A549 (cell line): ENCODE results near the gene SPG21. TPM values are rescaled to one million over a fixed set of nuclear protein-coding genes. Genes with fewer than 3 reads are reported as not detected.

Experiments
- ATAC-seq, 2 experiments: fragments of 200-7000 bp in 1 of 2; fragments of >200 bp in 1 of 2; cut with Nextera tagmentation in 1 of 2; cut with Tn5 transposase in 1 of 2; 3 replicates each; pipeline versions ENCODE4 v1.8.0 to v1.9.1; 2018 to 2020; ENCODE audit warnings: mild to moderate bottlenecking in 1 of 2, moderate library complexity in 1 of 2
- CTCF ChIA-PET: fragments of 300-600 bp; sonication (Branson Sonifier 250); formaldehyde crosslinking; extraction: SDS; loops from one replicate; lab custom pipeline; 2021; ENCODE audit warnings: antibody characterized with exemption, inconsistent platforms; lab: Yijun Ruan, JAX
- POLR2A ChIA-PET: fragments of 350-600 bp; formaldehyde crosslinking; extraction: SDS; loops from one replicate; lab custom pipeline; 2021; ENCODE audit warnings: antibody characterized with exemption, inconsistent platforms; lab: Yijun Ruan, JAX
- DNase-seq, 2 experiments: peaks; one replicate each; pipeline versions ENCODE4 v3.0.0 to v3.0.0-alpha.2; 2011 to 2016; ENCODE audit warnings: low read depth in 1 of 2, low spot score in 1 of 2
- FAIRE-seq: peaks from 2 replicates; lab custom pipeline; 2011; peaks lifted over from hg19 to GRCh38; lab: Jason Lieb, UNC
- H3K27ac ChIP-seq, 2 experiments: fragments of >200 bp; sonication (Bioruptor Twin); formaldehyde crosslinking; 3 replicates each; pipeline ENCODE4 v1.5.1; 2016 to 2017
- H3K4me1 ChIP-seq: fragments of >200 bp; sonication (Bioruptor Twin); formaldehyde crosslinking; 3 replicates; pipeline ENCODE4 v1.6.1; 2016
- H3K4me2 ChIP-seq: fragments of >200 bp; sonication (Bioruptor Twin); formaldehyde crosslinking; 3 replicates; pipeline ENCODE4 v1.6.1; 2016
- H3K4me3 ChIP-seq: fragments of >200 bp; sonication (Bioruptor Twin); formaldehyde crosslinking; 3 replicates; pipeline ENCODE4 v1.5.1; 2016
- H3K9me3 ChIP-seq: fragments of >200 bp; sonication (Bioruptor Twin); formaldehyde crosslinking; 3 replicates; pipeline ENCODE4 v1.6.1; 2016
- BCL3 ChIP-seq: fragments of >200 bp; sonication (Bioruptor Twin); formaldehyde crosslinking; IDR thresholded peaks from 3 replicates; pipeline ENCODE4 v1.6.1; 2016
- BHLHE40 ChIP-seq: IDR thresholded peaks from 2 replicates; pipeline ENCODE4 v1.6.1; 2012; ENCODE audit warnings: low read depth, low read length, inconsistent platforms
- CBX2 ChIP-seq: fragments of 200-600 bp; sonication (generic); IDR thresholded peaks from 2 replicates; pipeline ENCODE4 v1.6.1; 2016; ENCODE audit warnings: low read depth, mild to moderate bottlenecking, borderline replicate concordance
- CBX8 ChIP-seq: fragments of 200-600 bp; sonication (generic); IDR thresholded peaks from 2 replicates; pipeline ENCODE4 v1.6.1; 2016
- CHD2 ChIP-seq: fragments of 150-350 bp; IDR thresholded peaks from 2 replicates; pipeline ENCODE4 v1.6.1; 2014; ENCODE audit warnings: low read length; ENCODE audit not compliant: partially characterized antibody
- CTCF ChIP-seq: fragments of >200 bp; sonication (Bioruptor Twin); formaldehyde crosslinking; IDR thresholded peaks from 3 replicates; pipeline ENCODE4 v1.5.1; 2016
- EHF ChIP-seq: fragments of 250-450 bp; sonication (Bioruptor Pico); IDR thresholded peaks from 2 replicates; pipeline ENCODE4 v1.5.0; 2020; ENCODE audit warnings: mild to moderate bottlenecking
- ELK1 ChIP-seq: fragments of 150-350 bp; IDR thresholded peaks from 2 replicates; pipeline ENCODE4 v1.6.1; 2014; ENCODE audit warnings: low read depth, mild to moderate bottlenecking, low read length
- EP300 ChIP-seq, 2 experiments: fragments of >200 bp; sonication (Bioruptor Twin); formaldehyde crosslinking; IDR thresholded peaks; 2 replicates in 1 of 2; 3 replicates in 1 of 2; pipeline ENCODE4 v1.6.1; 2016 to 2017
- ESRRA ChIP-seq: fragments of 150-350 bp; IDR thresholded peaks from 2 replicates; pipeline ENCODE4 v1.6.1; 2014; ENCODE audit warnings: mild to moderate bottlenecking, low read length, borderline replicate concordance
- FOSB ChIP-seq: fragments of 250-450 bp; sonication (Bioruptor Pico); IDR thresholded peaks from 2 replicates; pipeline ENCODE4 v1.5.0; 2020; ENCODE audit warnings: mild to moderate bottlenecking, moderate library complexity
- GATA3 ChIP-seq: IDR thresholded peaks from 2 replicates; pipeline ENCODE4 v1.6.1; 2012; ENCODE audit warnings: borderline replicate concordance
- HDAC2 ChIP-seq: fragments of 200-600 bp; sonication (generic); IDR thresholded peaks from 2 replicates; pipeline ENCODE4 v1.6.1; 2016
- HEYL ChIP-seq: fragments of 250-450 bp; sonication (Bioruptor Pico); IDR thresholded peaks from 2 replicates; pipeline ENCODE4 v1.8.0; 2021; ENCODE audit warnings: mild to moderate bottlenecking, moderate library complexity
- HOXB13 ChIP-seq: fragments of 250-450 bp; sonication (Bioruptor Pico); IDR thresholded peaks from 2 replicates; pipeline ENCODE4 v1.5.0; 2020; ENCODE audit warnings: low read depth, mild to moderate bottlenecking, moderate library complexity
- HOXB5 ChIP-seq: fragments of 250-450 bp; sonication (Bioruptor Pico); IDR thresholded peaks from 2 replicates; pipeline ENCODE4 v1.5.0; 2020; ENCODE audit warnings: mild to moderate bottlenecking, moderate library complexity
- JUNB ChIP-seq: fragments of >200 bp; sonication (Bioruptor Twin); formaldehyde crosslinking; IDR thresholded peaks from 2 replicates; pipeline ENCODE4 v1.6.1; 2016
- KDM1A ChIP-seq: fragments of 200-600 bp; sonication (generic); IDR thresholded peaks from 2 replicates; pipeline ENCODE4 v1.6.1; 2016; ENCODE audit warnings: low read depth, mild to moderate bottlenecking
- MAFK ChIP-seq: fragments of 450-650 bp; IDR thresholded peaks from 2 replicates; pipeline ENCODE4 v1.6.1; 2014; ENCODE audit not compliant: partially characterized antibody
- MAZ ChIP-seq: fragments of 150-350 bp; IDR thresholded peaks from 2 replicates; pipeline ENCODE4 v1.6.1; 2014; ENCODE audit warnings: antibody characterized with exemption, low read depth, low read length, borderline replicate concordance
- NPAS2 ChIP-seq: fragments of 250-450 bp; sonication (Bioruptor Pico); IDR thresholded peaks from 2 replicates; pipeline ENCODE4 v1.8.0; 2022; ENCODE audit warnings: mild to moderate bottlenecking, moderate library complexity, borderline replicate concordance
- PBX3 ChIP-seq: IDR thresholded peaks from 2 replicates; pipeline ENCODE4 v1.6.1; 2012
- POLR2A ChIP-seq: IDR thresholded peaks from 2 replicates; pipeline ENCODE4 v1.6.1; 2012; ENCODE audit warnings: mild to moderate bottlenecking, low read length
- POLR2AphosphoS2 ChIP-seq: conservative IDR thresholded peaks from 2 replicates; pipeline ENCODE4 v1.6.1; 2012; ENCODE audit warnings: low read length, improper control_type of control experiment, inconsistent platforms
- RAD21 ChIP-seq, 2 experiments: fragments of >200 bp in 1 of 2; sonication (Bioruptor Twin) in 1 of 2; formaldehyde crosslinking in 1 of 2; IDR thresholded peaks in 1 of 2; conservative IDR thresholded peaks in 1 of 2; 2 replicates in 1 of 2; 3 replicates in 1 of 2; pipeline ENCODE4 v1.6.1; 2012 to 2018; ENCODE audit warnings: inconsistent platforms in 1 of 2
- RCOR1 ChIP-seq: fragments of 150-350 bp; IDR thresholded peaks from 2 replicates; pipeline ENCODE4 v1.6.1; 2014; ENCODE audit warnings: antibody characterized with exemption, low read length, low read depth
- REST ChIP-seq: fragments of 200-600 bp; sonication (generic); IDR thresholded peaks from 2 replicates; pipeline ENCODE4 v1.6.1; 2016; ENCODE audit warnings: antibody characterized with exemption, mild to moderate bottlenecking, moderate library complexity
- RFX5 ChIP-seq: fragments of 450-650 bp; IDR thresholded peaks from 2 replicates; pipeline ENCODE4 v1.7.1; 2014; ENCODE audit warnings: antibody characterized with exemption, mild to moderate bottlenecking, moderate library complexity
- RNF2 ChIP-seq: fragments of 200-600 bp; sonication (generic); IDR thresholded peaks from 2 replicates; pipeline ENCODE4 v1.6.1; 2016; ENCODE audit warnings: low read depth, mild to moderate bottlenecking, antibody characterized with exemption, moderate library complexity, borderline replicate concordance
- SMC3 ChIP-seq: fragments of >200 bp; sonication (Bioruptor Twin); formaldehyde crosslinking; IDR thresholded peaks from 3 replicates; pipeline ENCODE4 v1.6.1; 2018; ENCODE audit warnings: inconsistent platforms
- SREBF2 ChIP-seq: fragments of 450-650 bp; IDR thresholded peaks from 2 replicates; pipeline ENCODE4 v1.6.1; 2014; ENCODE audit warnings: mild to moderate bottlenecking, moderate library complexity
- USF2 ChIP-seq: fragments of 450-650 bp; IDR thresholded peaks from 2 replicates; pipeline ENCODE4 v1.6.1; 2014; ENCODE audit warnings: antibody characterized with exemption
- ZC3H11A ChIP-seq: fragments of 450-650 bp; IDR thresholded peaks from 2 replicates; pipeline ENCODE4 v1.6.1; 2014; ENCODE audit warnings: antibody characterized with exemption, mild to moderate bottlenecking
- WGBS: methylation state at CpG from one replicate; pipeline ENCODE4 v1.1.6; 2017; ENCODE audit errors: missing lambda C conversion rate; 5-methylcytosine and 5-hydroxymethylcytosine counted together
- polyA plus RNA-seq, 4 experiments: library from polyadenylated mRNA; depleted of rRNA in 3 of 4; stranded (reverse); fragments of >200 nt; fragmentation: RNase III in 1 of 4; extraction: RNeasy Plus Mini Kit Qiagen cat#74134 plus additional on column Dnase treatment in 1 of 4; gene quantifications; 2 replicates in 3 of 4; 3 replicates in 1 of 4; pipeline ENCODE4 v1.2.3, GENCODE V29; 2011 to 2017

Gene SPG21
- polyA plus RNA-seq, 2 of the 4 experiments (the other 2 are of a cell fraction) = 117 to 155 TPM

- DNase-seq = peak in 1 of 2 experiments; percentile 64
- H3K27ac ChIP-seq = peak overlapping the region; percentile 26 to 56; a peak in 5 of 6 replicates
- peak; percentile 55; the same call in 1 of the 2 replicates for TF ChIP-seq USF2
- TF ChIP-seq GATA3 = no peak
- no peak for TF ChIP-seq SREBF2
- no peak for TF ChIP-seq HOXB13 (CRISPR knock-in tag)
- no peak for TF ChIP-seq REST
- no peak for TF ChIP-seq POLR2A
- TF ChIP-seq POLR2AphosphoS2 = no peak
- no peak for TF ChIP-seq NPAS2 (CRISPR knock-in tag)
- no peak for TF ChIP-seq RFX5
- peak; percentile 70 to 81 for TF ChIP-seq RAD21 (conservative IDR thresholded peaks at IDR 0.05 in 1 of 2, IDR thresholded peaks at IDR 0.05 in 1 of 2)
- TF ChIP-seq RNF2 = no peak
- TF ChIP-seq ESRRA = no peak
- TF ChIP-seq CBX2 = no peak
- TF ChIP-seq MAZ = no peak
- no peak for TF ChIP-seq CBX8
- no peak for TF ChIP-seq FOSB (CRISPR knock-in tag)
- TF ChIP-seq BHLHE40 = no peak
- TF ChIP-seq HEYL (CRISPR knock-in tag) = no peak
- TF ChIP-seq CTCF = peak; percentile 51
- no peak for TF ChIP-seq EP300 (IDR thresholded peaks at IDR 0.05)
- no peak for TF ChIP-seq ELK1
- TF ChIP-seq ZC3H11A = no peak
- TF ChIP-seq HOXB5 (CRISPR knock-in tag) = no peak
- TF ChIP-seq MAFK = no peak
- TF ChIP-seq BCL3 = no peak
- no peak for TF ChIP-seq KDM1A
- no peak for TF ChIP-seq PBX3
- TF ChIP-seq EHF = no peak
- peak; percentile 39; the same call in 1 of the 3 replicates for TF ChIP-seq SMC3
- TF ChIP-seq CHD2 = no peak
- no peak for TF ChIP-seq RCOR1
- no peak for TF ChIP-seq HDAC2
- no peak for TF ChIP-seq JUNB
These were observed 44.0 kb upstream of the SPG21 start for GRCh38 chr15:65033659-65034269.

More at GRCh38 chr15:65033659-65034269, 44.0 kb upstream of the SPG21 start:
- ATAC-seq (peak; percentile 62), FAIRE-seq (no peak)
- 28% methylated on average over 4 of the region's 4 CpGs for WGBS
- Histone ChIP-seq H3K4me1 (peaks cover 21% of the 10 kb centered on the region), H3K4me3 (no peak overlapping the region), H3K4me2 (peak overlapping the region; percentile 59), H3K9me3 (no peaks in the 10 kb centered on the region)
- POLR2A ChIA-PET = interaction anchor here (0.8 kb wide), 2 partner anchors 152 to 264 kb away, joined by 3 to 5 read pairs; partner anchors contain the start of gene CLPX
- CTCF ChIA-PET = interaction anchor here (0.6 to 8.0 kb wide), 45 partner anchors 9 to 376 kb away, joined by 3 to 254 read pairs (median 4); partner anchors contain the start of genes CLPX, KBTBD13, RASL12 and SLC51B
